GM12865 (cell line): Measurements from ENCODE around the gene IFT27.

Experiments
- DNase-seq: peaks from one replicate; pipeline ENCODE4 v3.0.0; 2010; ENCODE audit warnings: low read depth
- H3K4me3 ChIP-seq: 2 replicates; pipeline ENCODE4 v1.5.1; 2011; ENCODE audit warnings: mild to moderate bottlenecking, low read depth, low read length, control low read depth
- TF ChIP-seq, protein P1 (sequence below): IDR thresholded peaks from 2 replicates; pipeline ENCODE4 v1.5.1; 2011; ENCODE audit warnings: low read length, control low read depth, low read depth, inconsistent platforms; ENCODE audit not compliant: insufficient read depth; ENCODE audit errors: missing control alignments

IFT27 gene

DNA sequence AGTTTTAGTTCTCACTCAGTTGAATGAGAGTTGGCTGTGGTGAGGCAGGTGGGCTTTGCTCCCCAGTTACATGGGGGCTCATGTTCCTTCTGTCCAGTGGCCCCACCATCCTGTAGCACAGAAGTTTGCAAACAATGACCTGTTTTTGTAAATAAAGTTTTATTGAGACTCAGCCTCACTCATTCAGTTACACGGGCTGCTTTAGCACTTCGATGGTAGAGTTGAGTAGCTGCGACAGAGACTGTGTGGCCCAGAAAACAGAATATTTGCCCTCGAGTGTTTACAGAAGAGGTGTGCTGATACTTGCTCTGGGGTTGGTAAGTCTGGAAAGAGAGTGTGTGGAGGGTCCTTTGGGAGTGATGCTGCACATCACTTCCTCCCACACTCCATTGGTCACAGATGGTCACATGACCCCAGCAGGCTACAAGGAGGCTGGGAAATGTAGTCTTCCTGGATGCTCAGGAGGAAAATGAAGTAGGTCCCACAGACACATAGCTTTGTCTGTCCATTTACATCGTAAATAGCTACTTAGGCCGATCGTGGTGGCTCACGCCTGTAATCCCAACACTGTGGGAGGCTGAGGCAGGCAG lies 34.6 kb downstream of the IFT27 start:
- TF ChIP-seq, protein P1, sequence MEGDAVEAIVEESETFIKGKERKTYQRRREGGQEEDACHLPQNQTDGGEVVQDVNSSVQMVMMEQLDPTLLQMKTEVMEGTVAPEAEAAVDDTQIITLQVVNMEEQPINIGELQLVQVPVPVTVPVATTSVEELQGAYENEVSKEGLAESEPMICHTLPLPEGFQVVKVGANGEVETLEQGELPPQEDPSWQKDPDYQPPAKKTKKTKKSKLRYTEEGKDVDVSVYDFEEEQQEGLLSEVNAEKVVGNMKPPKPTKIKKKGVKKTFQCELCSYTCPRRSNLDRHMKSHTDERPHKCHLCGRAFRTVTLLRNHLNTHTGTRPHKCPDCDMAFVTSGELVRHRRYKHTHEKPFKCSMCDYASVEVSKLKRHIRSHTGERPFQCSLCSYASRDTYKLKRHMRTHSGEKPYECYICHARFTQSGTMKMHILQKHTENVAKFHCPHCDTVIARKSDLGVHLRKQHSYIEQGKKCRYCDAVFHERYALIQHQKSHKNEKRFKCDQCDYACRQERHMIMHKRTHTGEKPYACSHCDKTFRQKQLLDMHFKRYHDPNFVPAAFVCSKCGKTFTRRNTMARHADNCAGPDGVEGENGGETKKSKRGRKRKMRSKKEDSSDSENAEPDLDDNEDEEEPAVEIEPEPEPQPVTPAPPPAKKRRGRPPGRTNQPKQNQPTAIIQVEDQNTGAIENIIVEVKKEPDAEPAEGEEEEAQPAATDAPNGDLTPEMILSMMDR, result no peak
- peak; percentile 38 for DNase-seq
- H3K4me3 ChIP-seq, result no peak overlapping the region

DNA sequence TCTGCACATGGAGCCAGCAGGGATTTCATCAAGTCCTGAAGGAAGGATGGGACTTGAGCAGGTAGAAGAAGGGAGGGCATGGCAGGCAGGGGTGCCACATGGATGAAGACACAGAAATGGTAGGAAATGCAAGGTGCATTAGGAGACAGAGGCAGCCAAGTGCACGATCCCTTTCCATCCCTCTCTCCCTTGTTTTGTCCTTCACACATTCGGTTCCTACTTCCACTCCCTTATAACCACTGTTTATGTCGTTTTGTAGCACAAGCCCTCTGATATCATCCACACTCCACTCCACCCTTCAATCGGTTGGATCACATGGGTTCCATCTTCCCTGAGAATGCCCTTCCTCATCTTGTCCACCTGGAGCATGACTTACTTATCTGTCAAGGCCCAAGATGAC lies 35.2 kb downstream of the IFT27 start:
- DNase-seq, result no peak
- no peak overlapping the region for H3K4me3 ChIP-seq
- TF ChIP-seq, protein P1, result no peak

DNA sequence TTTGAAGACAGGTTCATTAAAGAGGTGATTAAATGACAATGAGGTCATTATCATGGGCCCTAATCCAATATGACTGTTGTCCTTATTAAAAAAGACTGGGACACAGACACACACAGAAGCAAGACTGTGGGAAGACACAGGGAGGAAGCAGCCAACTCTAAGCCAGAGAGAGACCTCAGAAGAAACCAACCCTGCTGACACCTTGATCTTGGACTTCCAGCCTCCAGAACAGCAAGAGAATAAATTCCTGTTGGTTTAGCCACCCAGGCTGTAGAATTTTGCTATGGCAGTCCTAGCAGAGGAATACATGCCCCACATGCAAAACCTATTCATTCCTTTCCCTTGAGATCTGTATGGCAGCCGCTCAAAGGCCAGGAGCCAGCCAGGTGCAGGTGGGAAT lies 36.7 kb downstream of the IFT27 start:
- TF ChIP-seq, protein P1, result no peak
- no peak for DNase-seq
- H3K4me3 ChIP-seq, result no peak overlapping the region

DNA sequence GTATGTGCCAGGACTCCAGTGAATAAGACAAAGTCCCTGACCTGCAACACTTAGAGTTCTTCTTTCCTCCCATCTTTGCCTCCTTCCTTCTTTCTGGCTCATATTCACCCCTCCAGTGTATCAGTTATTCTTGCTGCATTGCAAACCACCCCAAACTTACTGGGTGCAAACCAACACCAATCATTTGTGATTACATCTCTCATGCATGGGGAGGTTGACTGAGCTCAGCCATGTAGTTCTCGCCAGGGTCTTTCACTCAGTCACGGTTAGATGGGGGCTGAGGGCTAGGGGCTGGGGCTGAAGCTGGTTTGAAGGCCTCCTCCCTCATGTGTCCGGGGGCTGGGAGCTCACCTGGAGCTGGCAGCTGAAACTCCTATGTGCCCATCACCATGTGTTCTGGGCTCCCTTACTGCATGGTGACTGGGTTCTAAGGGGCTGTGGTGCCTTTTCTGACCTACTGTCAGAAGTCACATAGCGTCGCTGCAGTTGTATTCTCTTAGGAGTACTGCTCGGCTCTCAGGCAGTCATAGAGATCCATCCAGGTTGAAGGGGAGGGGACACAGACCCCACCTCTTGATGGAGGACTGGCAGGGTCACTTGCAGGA lies 37.4 kb downstream of the IFT27 start:
- H3K4me3 ChIP-seq, result no peak overlapping the region
- TF ChIP-seq, protein P1, result no peak
- no peak for DNase-seq

DNA sequence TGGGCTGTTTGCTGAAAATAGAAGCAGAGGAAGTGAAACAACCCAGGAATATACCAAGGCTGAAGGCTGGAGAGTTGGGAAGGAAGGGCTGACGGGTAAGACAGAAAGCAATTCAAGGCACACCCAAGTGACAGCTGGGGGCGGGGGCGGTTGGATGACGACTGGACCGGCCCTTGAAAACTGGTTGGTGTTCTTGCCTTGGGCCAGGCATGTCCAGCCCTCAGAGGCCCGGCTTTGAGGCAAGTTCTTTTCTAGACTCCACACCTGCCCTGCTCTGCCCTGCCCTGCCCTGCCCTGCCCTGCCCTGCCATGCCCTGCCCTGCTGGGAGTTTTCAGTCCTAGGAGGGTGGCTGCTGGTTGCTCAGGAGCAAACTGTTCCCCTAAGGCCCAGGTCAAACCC lies 38.1 kb downstream of the IFT27 start:
- H3K4me3 ChIP-seq, result no peak overlapping the region
- TF ChIP-seq, protein P1, result no peak
- no peak for DNase-seq

DNA sequence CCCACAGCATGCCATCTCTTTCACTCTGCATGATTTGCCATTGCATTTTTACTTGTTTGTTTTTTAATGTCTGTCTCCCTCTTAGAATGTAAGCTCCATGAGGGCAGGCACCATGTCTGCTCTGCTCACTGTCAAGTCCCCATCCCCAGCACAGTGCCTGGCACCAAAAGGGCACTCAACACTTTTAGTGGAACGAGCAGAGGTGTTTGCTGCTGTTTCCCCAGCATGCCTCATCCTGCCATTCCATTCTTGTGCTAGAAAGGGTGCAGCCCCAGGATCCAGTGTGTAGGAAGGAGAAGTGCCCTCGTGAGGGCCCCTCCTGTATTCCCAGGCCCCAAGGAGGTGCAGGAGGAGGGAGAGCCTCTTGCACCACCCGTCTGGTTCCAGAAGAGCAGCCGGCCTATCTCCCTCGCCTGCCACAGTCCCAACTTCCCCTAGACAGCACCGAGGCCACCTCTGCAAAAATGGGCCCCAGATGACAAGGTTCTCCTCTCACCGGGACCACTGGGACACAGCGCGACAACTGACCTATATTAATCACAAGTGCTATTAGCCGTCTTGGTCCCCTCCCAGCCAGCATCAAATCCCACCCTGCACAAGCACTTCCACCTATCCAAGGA lies 39.1 kb downstream of the IFT27 start:
- TF ChIP-seq, protein P1, result no peak
- DNase-seq, result no peak
- no peak overlapping the region for H3K4me3 ChIP-seq
